Uterus (tissue), 2 donors: Measurements from ENCODE around the gene PRDM15.

Experiments
- POLR2A ChIP-seq, 2 donors: fragments of 450-650 bp; IDR thresholded peaks; one replicate each; pipeline ENCODE4 v1.6.1; 2016; ENCODE audit warnings: antibody characterized with exemption in 2 of 2, mild to moderate bottlenecking in 1 of 2, moderate library complexity in 1 of 2
- TF ChIP-seq, protein P1 (sequence below), 4 experiments: fragments of 200-600 bp in 2 of 4; fragments of 450-650 bp in 2 of 4; sonication (generic) in 2 of 4; IDR thresholded peaks; one replicate each; pipeline ENCODE4 v1.5.1; 2016 to 2019; ENCODE audit warnings: antibody characterized with exemption in 4 of 4, mild to moderate bottlenecking in 2 of 4, moderate library complexity in 1 of 4

GRCh38 chr21:41750532-41751151, 128.5 kb downstream of the PRDM15 start:
- TF ChIP-seq, protein P1, sequence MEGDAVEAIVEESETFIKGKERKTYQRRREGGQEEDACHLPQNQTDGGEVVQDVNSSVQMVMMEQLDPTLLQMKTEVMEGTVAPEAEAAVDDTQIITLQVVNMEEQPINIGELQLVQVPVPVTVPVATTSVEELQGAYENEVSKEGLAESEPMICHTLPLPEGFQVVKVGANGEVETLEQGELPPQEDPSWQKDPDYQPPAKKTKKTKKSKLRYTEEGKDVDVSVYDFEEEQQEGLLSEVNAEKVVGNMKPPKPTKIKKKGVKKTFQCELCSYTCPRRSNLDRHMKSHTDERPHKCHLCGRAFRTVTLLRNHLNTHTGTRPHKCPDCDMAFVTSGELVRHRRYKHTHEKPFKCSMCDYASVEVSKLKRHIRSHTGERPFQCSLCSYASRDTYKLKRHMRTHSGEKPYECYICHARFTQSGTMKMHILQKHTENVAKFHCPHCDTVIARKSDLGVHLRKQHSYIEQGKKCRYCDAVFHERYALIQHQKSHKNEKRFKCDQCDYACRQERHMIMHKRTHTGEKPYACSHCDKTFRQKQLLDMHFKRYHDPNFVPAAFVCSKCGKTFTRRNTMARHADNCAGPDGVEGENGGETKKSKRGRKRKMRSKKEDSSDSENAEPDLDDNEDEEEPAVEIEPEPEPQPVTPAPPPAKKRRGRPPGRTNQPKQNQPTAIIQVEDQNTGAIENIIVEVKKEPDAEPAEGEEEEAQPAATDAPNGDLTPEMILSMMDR (IDR thresholded peaks at IDR 0.05): no peak
- TF ChIP-seq POLR2A (IDR thresholded peaks at IDR 0.05): no peak
